Left renal cortex interstitium (tissue), 4 donors: ENCODE data around the gene KLHL8. TPM values are rescaled to one million over a fixed set of nuclear protein-coding genes. Genes with fewer than 3 reads are reported as not detected.

Source experiments
- DNase-seq, 4 donors: peaks; one replicate each; pipeline ENCODE4 v3.0.0-alpha.2; 2013; ENCODE audit warnings: low read depth in 4 of 4, low spot score in 2 of 4, missing footprints in 1 of 4
- polyA plus RNA-seq, 4 donors: library from polyadenylated mRNA; unstranded; fragments of 120-200 nt; gene quantifications; one replicate each; pipeline ENCODE4 v1.2.1, GENCODE V29; 2013; ENCODE audit not compliant: insufficient read length in 4 of 4

Gene KLHL8
- polyA plus RNA-seq = 10 to 100 TPM; 16.5 to 20.6 (median 17.8) TPM

- peak; percentile 76 to 82 (median 78) for DNase-seq
These were observed at the start of gene KLHL8 for GRCh38 chr4:87220094-87220822. Gene KLHL8, minus strand, starts transcription at chr4:87220618. Its CDS starts 25,079 bp downstream, at chr4:87195539.

GRCh38 chr4:87270144-87270543 lies 49.7 kb upstream of the KLHL8 start:
- DNase-seq = no peak

GRCh38 chr4:87268411-87268810 lies 48.0 kb upstream of the KLHL8 start:
- DNase-seq = no peak

GRCh38 chr4:87266986-87267385 lies 46.6 kb upstream of the KLHL8 start:
- DNase-seq = no peak

DNA sequence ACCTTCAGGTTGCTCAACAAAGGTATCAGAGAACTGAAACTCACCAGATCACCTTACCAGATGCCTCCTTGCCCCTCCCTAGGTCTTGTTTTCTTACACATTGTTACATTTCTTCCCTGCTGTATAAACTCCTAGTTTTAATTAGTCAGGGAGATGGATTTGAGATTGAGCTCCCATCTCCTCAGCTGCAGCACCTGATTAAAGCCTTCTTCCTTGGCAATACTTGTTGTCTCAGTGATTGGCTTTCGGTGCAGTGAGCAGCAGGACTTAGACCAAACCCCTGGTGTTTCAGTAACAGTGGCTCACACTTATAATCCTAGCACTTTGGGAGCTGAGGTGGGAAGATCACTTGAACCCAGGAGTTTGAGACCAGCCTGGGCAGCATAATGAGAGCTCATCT lies 42.5 kb upstream of the KLHL8 start:
- DNase-seq = no peak

DNA sequence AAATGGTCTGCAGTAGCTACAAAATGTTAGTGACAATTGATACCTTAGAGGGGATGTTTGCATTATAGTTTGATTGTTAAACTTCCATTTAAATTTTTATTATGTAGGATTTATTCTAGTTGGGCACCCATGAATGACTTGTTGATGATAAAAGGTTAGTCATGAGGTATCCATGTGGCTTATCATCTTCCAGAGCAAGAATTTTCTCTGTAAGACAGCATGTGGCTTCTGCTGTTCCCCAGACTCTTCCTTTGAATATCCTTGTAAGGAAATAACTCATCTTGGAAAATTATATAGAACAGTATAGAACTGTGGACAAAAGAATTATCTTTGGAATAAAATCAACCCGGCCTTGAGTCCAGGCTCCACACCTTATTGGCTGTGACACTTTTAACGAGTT lies 40.1 kb upstream of the KLHL8 start:
- no peak for DNase-seq

DNA sequence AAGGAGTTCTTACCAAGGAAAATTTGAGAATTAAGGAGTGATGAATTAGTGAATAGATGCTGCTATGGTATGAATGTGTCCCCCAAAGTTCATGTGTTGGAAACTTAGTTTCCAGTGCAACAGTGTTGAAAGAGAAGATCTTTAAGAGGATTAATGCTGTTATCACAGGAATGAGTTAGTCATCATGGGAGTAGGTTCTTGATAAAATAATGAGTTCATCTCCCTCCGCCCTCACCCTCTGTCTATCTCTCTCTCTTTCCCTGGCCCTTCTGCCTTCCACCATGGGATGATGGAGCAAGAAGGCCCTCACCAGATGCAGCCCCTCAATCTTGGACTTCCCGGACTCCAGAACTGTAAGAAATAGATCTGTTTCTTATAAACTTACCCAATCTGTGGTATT lies 38.3 kb upstream of the KLHL8 start:
- DNase-seq = no peak

GRCh38 chr4:87257523-87257922 lies 37.1 kb upstream of the KLHL8 start:
- DNase-seq = no peak

- DNase-seq = no peak
These were observed 35.3 kb upstream of the KLHL8 start for GRCh38 chr4:87255755-87256154.

- no peak for DNase-seq
These were observed 30.7 kb upstream of the KLHL8 start for GRCh38 chr4:87251106-87251505.

DNA sequence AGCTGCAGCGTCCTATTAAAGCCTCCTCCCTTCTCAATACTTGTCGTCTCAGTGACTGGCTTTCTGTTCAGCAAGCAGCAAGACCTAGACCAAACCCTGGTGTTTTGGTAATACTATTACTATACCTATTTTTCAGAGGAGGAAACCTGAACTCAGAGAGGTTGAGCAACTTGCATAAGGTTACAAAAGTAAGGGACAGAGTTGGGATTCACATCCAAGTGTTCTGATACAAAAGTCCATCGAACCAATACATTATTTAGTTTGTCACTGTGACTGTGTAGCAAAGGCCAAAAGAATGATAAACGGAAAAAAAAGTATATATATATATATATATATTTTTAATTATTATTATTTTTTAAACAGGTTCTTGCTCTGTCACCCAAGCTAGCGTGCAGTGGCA lies 29.9 kb upstream of the KLHL8 start:
- no peak for DNase-seq

DNA sequence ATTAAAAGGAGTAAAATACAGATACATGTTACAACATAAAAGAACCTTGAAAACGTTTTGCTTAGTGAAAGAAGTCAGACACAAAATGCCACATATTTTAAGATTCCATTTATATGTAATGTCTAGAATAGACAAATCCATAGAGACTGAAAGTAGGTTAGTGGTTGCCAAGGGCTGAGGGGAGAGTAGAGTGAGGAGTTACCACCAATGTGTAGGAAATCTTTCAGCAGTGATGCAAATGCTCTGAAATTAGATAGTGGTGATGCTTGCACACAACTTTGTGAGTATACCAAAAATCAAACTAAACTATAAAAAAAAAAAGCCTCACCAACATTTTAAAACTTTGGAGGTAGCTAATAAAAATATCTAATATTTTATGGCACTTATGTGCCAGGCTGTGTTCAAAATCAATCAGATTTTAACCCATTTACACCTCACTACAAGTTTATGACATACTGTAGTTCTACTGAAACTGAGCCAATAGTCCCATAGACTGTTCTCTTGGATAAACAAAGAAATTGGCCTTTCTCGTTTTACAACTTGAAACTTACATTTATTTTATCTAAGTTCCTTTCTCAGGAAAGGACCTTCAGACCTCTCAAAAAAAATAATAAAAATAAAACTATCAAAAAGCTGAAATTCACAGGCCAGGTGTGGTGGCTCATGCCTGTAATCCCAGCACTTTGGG lies 29.1 kb upstream of the KLHL8 start:
- no peak for DNase-seq

DNA sequence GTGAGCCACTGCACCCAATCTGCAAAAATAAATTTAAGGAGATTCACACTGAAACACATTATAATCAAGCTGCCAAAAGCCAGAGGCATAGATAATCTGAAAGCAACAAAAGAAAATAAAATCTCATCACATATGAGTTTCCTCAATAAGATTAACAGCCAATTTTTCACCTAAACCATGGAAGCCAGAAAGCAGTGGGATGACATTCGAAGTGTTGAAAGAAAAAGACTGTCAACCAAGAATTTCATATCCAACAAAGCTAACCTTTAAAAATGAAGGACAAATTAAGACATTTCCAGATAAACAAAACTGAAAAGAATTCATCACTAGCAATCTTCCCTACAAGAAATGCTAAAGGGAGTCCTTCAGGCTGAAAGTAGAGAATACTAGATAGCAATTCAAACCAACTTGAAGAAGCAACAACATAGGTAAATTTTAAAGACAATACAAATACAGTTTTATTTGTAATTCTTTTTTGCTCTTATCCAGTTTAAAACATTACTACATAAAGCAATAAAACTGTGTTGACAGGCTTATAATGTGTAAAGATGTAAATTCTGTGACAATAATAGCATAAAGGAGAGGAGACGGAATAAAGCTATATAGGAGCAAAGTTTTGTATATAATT lies 23.1 kb upstream of the KLHL8 start:
- DNase-seq = no peak

GRCh38 chr4:87241336-87241735 lies 20.9 kb upstream of the KLHL8 start:
- DNase-seq = no peak

DNA sequence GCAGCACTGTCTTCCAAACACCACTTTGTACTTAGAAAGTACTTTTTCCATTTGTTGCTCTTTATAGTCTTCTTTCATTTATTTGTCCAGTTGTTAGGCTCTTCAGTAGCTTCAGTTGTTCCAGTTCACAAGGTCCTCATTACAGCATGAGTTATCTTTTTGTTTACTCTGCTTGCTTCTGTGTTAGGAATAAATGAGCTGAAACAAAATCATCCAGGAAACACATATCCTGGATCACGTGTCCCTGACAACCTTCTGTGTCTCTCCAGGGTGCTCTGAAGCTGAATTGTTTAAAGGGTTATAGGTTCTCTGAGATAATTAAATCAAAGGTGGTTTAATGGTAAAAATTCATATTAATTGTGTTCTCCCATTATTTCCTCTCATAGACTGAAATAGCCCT lies 19.9 kb upstream of the KLHL8 start:
- no peak for DNase-seq

- no peak for DNase-seq
These were observed 19.4 kb upstream of the KLHL8 start for GRCh38 chr4:87239821-87240220.

GRCh38 chr4:87239194-87239593 lies 18.8 kb upstream of the KLHL8 start:
- no peak for DNase-seq

DNA sequence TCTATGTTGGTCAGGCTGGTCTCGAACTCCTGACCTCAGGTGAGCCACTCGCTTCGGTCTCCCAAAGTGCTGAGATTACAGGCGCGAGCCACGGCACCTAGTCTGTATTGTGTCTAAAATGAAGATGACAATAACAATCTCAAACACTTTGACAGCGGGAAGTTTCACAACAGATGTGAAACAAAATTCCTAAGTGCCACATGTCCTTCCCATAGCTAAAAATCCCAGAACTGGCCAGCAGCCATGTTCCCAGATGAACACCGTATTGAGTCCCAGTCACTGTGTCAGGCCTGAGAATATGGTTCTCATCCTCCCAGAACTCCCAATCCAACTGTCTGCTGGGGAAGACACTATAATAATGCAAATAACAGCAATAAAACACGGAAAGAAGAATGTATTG lies 16.4 kb upstream of the KLHL8 start:
- DNase-seq = no peak

DNA sequence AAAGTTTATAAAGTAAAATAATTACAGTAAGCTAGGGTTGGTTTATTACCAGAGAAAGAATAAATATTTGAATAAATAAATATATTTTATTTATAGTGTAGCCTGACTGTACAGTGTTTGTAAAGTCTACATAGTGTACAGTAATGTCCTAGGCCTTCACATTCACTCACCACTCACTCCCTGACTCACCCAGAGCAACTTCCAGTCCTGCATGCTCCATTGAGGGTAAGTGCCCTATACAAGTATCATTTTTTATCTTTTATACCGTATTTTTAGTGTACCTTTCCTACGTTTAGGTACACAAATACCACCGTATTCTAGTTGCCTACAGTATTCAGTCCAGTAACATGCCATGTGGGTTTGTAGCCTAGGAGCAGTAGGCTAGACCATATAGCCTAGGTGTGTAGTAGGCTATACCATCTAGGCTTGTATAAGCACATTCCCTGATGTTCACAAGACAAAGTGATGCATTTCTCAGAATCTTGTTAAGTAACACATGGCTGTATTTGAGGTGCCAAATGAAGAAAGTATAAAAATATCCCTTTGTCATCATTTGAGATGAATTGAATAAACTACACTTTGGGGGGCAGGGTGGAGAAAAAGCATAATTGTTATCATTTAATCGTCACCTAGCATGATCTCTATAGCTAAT lies 14.7 kb upstream of the KLHL8 start:
- DNase-seq = no peak

DNA sequence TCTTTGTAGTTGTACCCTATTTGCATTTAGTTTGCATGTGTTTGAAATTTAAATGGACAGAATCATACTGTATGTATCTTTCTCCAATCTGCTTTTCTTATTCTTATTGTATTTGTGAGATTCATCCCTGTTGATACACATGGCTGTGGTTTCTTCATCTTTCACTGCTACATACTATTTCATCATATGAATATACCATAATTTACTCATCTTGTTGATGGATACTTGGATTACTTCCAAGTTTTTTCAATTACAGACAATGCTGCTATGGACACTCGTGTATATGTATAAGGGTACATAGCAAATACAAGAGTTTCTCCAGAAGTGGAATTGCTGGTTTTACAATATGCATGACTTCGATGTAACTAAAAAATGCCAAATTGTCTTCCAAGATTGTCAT lies 11.8 kb upstream of the KLHL8 start:
- no peak for DNase-seq

- DNase-seq = no peak
These were observed 10.4 kb upstream of the KLHL8 start for GRCh38 chr4:87230806-87231205.
